GM23248 (cell line): ENCODE measurements around the gene EIF4A3.

Experiments
- EZH2 ChIP-seq: fragments of 200-600 bp; sonication (generic); IDR thresholded peaks from 2 replicates; pipeline ENCODE4 v1.6.1; 2018; ENCODE audit warnings: antibody characterized with exemption, mild to moderate bottlenecking; ENCODE audit not compliant: insufficient read depth, poor library complexity, severe bottlenecking
- EZH2phosphoT487 ChIP-seq: fragments of 200-600 bp; sonication (generic); IDR thresholded peaks from 2 replicates; pipeline ENCODE4 v1.6.1; 2018; ENCODE audit warnings: antibody characterized with exemption, moderate library complexity, mild to moderate bottlenecking, low read depth; ENCODE audit not compliant: insufficient read depth

- TF ChIP-seq EZH2 (no peak), EZH2phosphoT487 (no peak)
Measured at GRCh38 chr17:80147035-80147822, at the start of gene EIF4A3.
